H9 (cell line): ENCODE data around the gene WDR74. TPM values are rescaled to one million over a fixed set of nuclear protein-coding genes. Genes with fewer than 3 reads are reported as not detected.

Source experiments
- DNase-seq: peaks from one replicate; pipeline ENCODE4 v3.0.0-alpha.2; 2017
- H2AFZ ChIP-seq: one replicate; pipeline ENCODE4 v1.6.1; 2013; ENCODE audit warnings: mild to moderate bottlenecking, low read length, control low read depth, moderate library complexity
- H2AK5ac ChIP-seq: 2 replicates; pipeline ENCODE4 v1.6.1; 2013; ENCODE audit warnings: low read length, control low read depth, mixed read lengths; ENCODE audit not compliant: insufficient read length
- H2BK120ac ChIP-seq: one replicate; pipeline ENCODE4 v1.6.1; 2013; ENCODE audit warnings: low read depth, mild to moderate bottlenecking, low read length, control low read depth, inconsistent platforms; ENCODE audit not compliant: poor library complexity, severe bottlenecking
- H2BK12ac ChIP-seq: 2 replicates; pipeline ENCODE4 v1.6.1; 2013; ENCODE audit warnings: low read length, control low read depth, mixed read lengths, low read depth; ENCODE audit not compliant: insufficient read length
- H2BK15ac ChIP-seq: 2 replicates; pipeline ENCODE4 v1.6.1; 2013; ENCODE audit warnings: low read depth, low read length, control low read depth
- H2BK20ac ChIP-seq: one replicate; pipeline ENCODE4 v1.6.1; 2013; ENCODE audit warnings: low read depth, mild to moderate bottlenecking, low read length, control low read depth, inconsistent platforms; ENCODE audit not compliant: poor library complexity, severe bottlenecking
- H2BK5ac ChIP-seq: 2 replicates; pipeline ENCODE4 v1.6.1; 2013; ENCODE audit warnings: low read length, control low read depth, mixed read lengths; ENCODE audit not compliant: insufficient read length
- H3K14ac ChIP-seq: 2 replicates; pipeline ENCODE4 v1.6.1; 2013; ENCODE audit warnings: low read length, control low read depth; ENCODE audit not compliant: insufficient read depth
- H3K18ac ChIP-seq: 2 replicates; pipeline ENCODE4 v1.6.1; 2013; ENCODE audit warnings: low read depth, mild to moderate bottlenecking, mixed read lengths, low read length, control low read depth; ENCODE audit not compliant: insufficient read length
- H3K23ac ChIP-seq: 2 replicates; pipeline ENCODE4 v1.6.1; 2013; ENCODE audit warnings: low read length, control low read depth, mixed read lengths, low read depth; ENCODE audit not compliant: insufficient read length
- H3K23me2 ChIP-seq: 2 replicates; pipeline ENCODE4 v1.6.1; 2013; ENCODE audit warnings: low read depth, mild to moderate bottlenecking, mixed read lengths, low read length, control low read depth; ENCODE audit not compliant: insufficient read length, poor library complexity, severe bottlenecking
- H3K27ac ChIP-seq: 2 replicates; pipeline ENCODE4 v1.5.1; 2013; ENCODE audit warnings: low read length, control low read depth, mixed read lengths, low read depth; ENCODE audit not compliant: insufficient read length
- H3K27me3 ChIP-seq: 2 replicates; pipeline ENCODE4 v1.6.1; 2013; ENCODE audit warnings: low read length, control low read depth, inconsistent platforms; ENCODE audit not compliant: insufficient read depth
- H3K4ac ChIP-seq: 2 replicates; pipeline ENCODE4 v1.6.1; 2013; ENCODE audit warnings: low read depth, mild to moderate bottlenecking, control low read depth, inconsistent platforms, low read length, moderate library complexity
- H3K4me1 ChIP-seq: 2 replicates; pipeline ENCODE4 v1.6.1; 2013; ENCODE audit warnings: low read length, control low read depth, inconsistent platforms; ENCODE audit not compliant: insufficient read depth
- H3K4me2 ChIP-seq: 2 replicates; pipeline ENCODE4 v1.6.1; 2013; ENCODE audit warnings: low read length, control low read depth, mixed read lengths; ENCODE audit not compliant: insufficient read length, insufficient read depth
- H3K56ac ChIP-seq: 2 replicates; pipeline ENCODE4 v1.6.1; 2013; ENCODE audit warnings: low read depth, mild to moderate bottlenecking, mixed read lengths, low read length, control low read depth; ENCODE audit not compliant: insufficient read length
- H3K79me1 ChIP-seq: 2 replicates; pipeline ENCODE4 v1.6.1; 2013; ENCODE audit warnings: low read depth, mild to moderate bottlenecking, moderate library complexity, low read length, control low read depth, inconsistent platforms; ENCODE audit not compliant: insufficient read depth, poor library complexity, severe bottlenecking
- H3K79me2 ChIP-seq: 2 replicates; pipeline ENCODE4 v1.6.1; 2013; ENCODE audit warnings: low read length, control low read depth, inconsistent platforms; ENCODE audit not compliant: insufficient read depth
- H3K9ac ChIP-seq: 2 replicates; pipeline ENCODE4 v1.6.1; 2013; ENCODE audit warnings: low read length, control low read depth, mixed read lengths; ENCODE audit not compliant: insufficient read length; ENCODE audit errors: extremely low read depth
- H3K9me3 ChIP-seq: one replicate; pipeline ENCODE4 v1.6.1; 2013; ENCODE audit warnings: low read depth, low read length, inconsistent platforms; ENCODE audit not compliant: control insufficient read depth
- H3T11ph ChIP-seq: one replicate; pipeline ENCODE4 v1.6.1; 2013; ENCODE audit warnings: mild to moderate bottlenecking, low read length, control low read depth, inconsistent platforms
- H4K20me1 ChIP-seq: one replicate; pipeline ENCODE4 v1.6.1; 2013; ENCODE audit not compliant: control insufficient read depth, insufficient read length, insufficient read depth
- H4K5ac ChIP-seq: 2 replicates; pipeline ENCODE4 v1.6.1; 2013; ENCODE audit warnings: low read depth, mild to moderate bottlenecking, mixed read lengths, low read length, control low read depth; ENCODE audit not compliant: insufficient read length
- H4K8ac ChIP-seq: replicated peaks from 2 replicates; pipeline ENCODE4 v1.6.1; 2013; ENCODE audit warnings: low read length, control low read depth, mixed read lengths, low read depth; ENCODE audit not compliant: insufficient read length
- H4K91ac ChIP-seq: 2 replicates; pipeline ENCODE4 v1.6.1; 2013; ENCODE audit warnings: low read depth, mild to moderate bottlenecking, moderate library complexity, mixed read lengths, low read length, control low read depth; ENCODE audit not compliant: insufficient read length
- H3K27ac Mint-ChIP-seq, 3 experiments: 2 replicates in 2 of 3; 3 replicates in 1 of 3; pipeline ENCODE4 v1.8.0; 2020 to 2021; ENCODE audit warnings: mixed read lengths in 3 of 3, mild to moderate bottlenecking in 1 of 3, moderate library complexity in 1 of 3
- H3K27me3 Mint-ChIP-seq: 2 replicates; pipeline ENCODE4 v1.8.0; 2021; ENCODE audit warnings: low read depth, mild to moderate bottlenecking, moderate library complexity, mixed read lengths
- H3K36me3 Mint-ChIP-seq, 3 experiments: 2 replicates in 2 of 3; 3 replicates in 1 of 3; pipeline ENCODE4 v1.8.0; 2020 to 2021; ENCODE audit warnings: low read depth in 3 of 3, mixed read lengths in 3 of 3; ENCODE audit not compliant: insufficient read depth in 1 of 3
- H3K4me1 Mint-ChIP-seq, 2 experiments: 2 replicates each; pipeline ENCODE4 v1.8.0; 2020; ENCODE audit warnings: mixed read lengths in 2 of 2
- H3K4me3 Mint-ChIP-seq, 2 experiments: 2 replicates in 1 of 2; 3 replicates in 1 of 2; pipeline ENCODE4 v1.8.0; 2020 to 2021; ENCODE audit warnings: mild to moderate bottlenecking in 2 of 2, mixed read lengths in 2 of 2, moderate library complexity in 1 of 2
- H3K9me3 Mint-ChIP-seq, 2 experiments: 2 replicates in 1 of 2; 3 replicates in 1 of 2; pipeline ENCODE4 v1.8.0; 2020; ENCODE audit warnings: mild to moderate bottlenecking in 2 of 2, mixed read lengths in 2 of 2, moderate library complexity in 1 of 2
- CTCF ChIP-seq: fragments of 200-600 bp; sonication (generic); conservative IDR thresholded peaks from 3 replicates; pipeline ENCODE4 v1.8.0; 2021; ENCODE audit warnings: antibody characterized with exemption, mild to moderate bottlenecking
- WGBS: extraction: QIAGEN DNeasy Blood & Tissue Kit; methylation state at CpG from one replicate; pipeline ENCODE4 v1.1.7; 2013; ENCODE audit warnings: missing lambda C conversion rate, low lambda C conversion rate, mixed read lengths; ENCODE audit not compliant: insufficient read length; ENCODE audit errors: extremely low coverage; 5-methylcytosine and 5-hydroxymethylcytosine counted together
- total RNA-seq: library from RNA; stranded (reverse); gene quantifications from 2 replicates; pipeline ENCODE4 v1.2.1, GENCODE V29; 2021

WDR74 gene
- total RNA-seq, 1 experiment from 2014 or later = 121 TPM

- Mint-ChIP-seq H3K36me3 (peaks cover 42 to 69% (median 43%) of the 10 kb centered on the region in 3 experiments), H3K9me3 (peaks cover 6 to 10% of the 10 kb centered on the region in 2 experiments; a peak in 4 of 5 replicates), H3K4me3 (peak overlapping the region; percentile 99), H3K27ac (peak overlapping the region; percentile 89 to 100 (median 95)), H3K4me1 (peaks cover 50 to 65% of the 10 kb centered on the region in 2 experiments), H3K27me3 (peaks cover 4% of the 10 kb centered on the region; the same call in 1 of the 2 replicates)
- no CpG with 5 or more reads among the region's 7 CpGs for WGBS
- Histone ChIP-seq H3K4ac (no peak overlapping the region), H2BK5ac (no peak overlapping the region), H4K91ac (no peak overlapping the region), H3K56ac (no peak overlapping the region), H3K4me1 (no peaks in the 10 kb centered on the region; the same call in 1 of the 2 replicates), H2BK12ac (no peak overlapping the region), H3K27me3 (no peaks in the 10 kb centered on the region), H2AK5ac (no peak overlapping the region), H3K9ac (peak overlapping the region; percentile 73), H3T11ph (no peak overlapping the region), H3K79me2 (peaks cover 61% of the 10 kb centered on the region), H2BK120ac (no peak overlapping the region), H3K23ac (no peak overlapping the region), H3K4me2 (peak overlapping the region; percentile 98), H2AFZ (no peak overlapping the region), H3K79me1 (no peaks in the 10 kb centered on the region), H2BK15ac (no peak overlapping the region), H3K14ac (no peak overlapping the region), H3K27ac (no peak overlapping the region), H4K8ac (no peak overlapping the region), H2BK20ac (no peak overlapping the region), H3K9me3 (no peaks in the 10 kb centered on the region), H3K23me2 (peaks cover 20% of the 10 kb centered on the region), H4K20me1 (no peaks in the 10 kb centered on the region), H3K18ac (no peak overlapping the region), H4K5ac (no peak overlapping the region)
- TF ChIP-seq CTCF = no peak
- no peak for DNase-seq
Observed at GRCh38 chr11:62858201-62858600, 18.8 kb upstream of the WDR74 start.
